PFSK-1 (cell line): ENCODE results near the gene CCSER1.

ENCODE experiments used
- FOXP2 ChIP-seq: optimal IDR thresholded peaks from 2 replicates; pipeline ENCODE3; 2011; ENCODE audit warnings: borderline replicate concordance, control low read depth, inconsistent platforms; ENCODE audit not compliant: insufficient read depth; ENCODE audit errors: extremely low read length, extremely low read depth
- POLR2AphosphoS5 ChIP-seq: IDR thresholded peaks from 2 replicates; pipeline ENCODE4 v1.6.1; 2012; ENCODE audit warnings: low read depth, mild to moderate bottlenecking, control low read depth, low read length, moderate library complexity
- SIN3A ChIP-seq: IDR thresholded peaks from 2 replicates; pipeline ENCODE4 v1.6.1; 2012; ENCODE audit warnings: mild to moderate bottlenecking, low read length, moderate library complexity, borderline replicate concordance; ENCODE audit not compliant: insufficient read depth
- TAF1 ChIP-seq: IDR thresholded peaks from 2 replicates; pipeline ENCODE4 v1.6.1; 2012; ENCODE audit warnings: low read length, control low read depth, borderline replicate concordance; ENCODE audit not compliant: insufficient read depth
- TF ChIP-seq, protein P1 (sequence below), 2 experiments: IDR thresholded peaks; 2 replicates each; pipeline versions ENCODE4 v1.6.1 to v1.8.0; 2011 to 2012; ENCODE audit warnings: low read depth in 2 of 2, low read length in 2 of 2, control low read depth in 1 of 2, inconsistent platforms in 1 of 2, mild to moderate bottlenecking in 1 of 2, moderate library complexity in 1 of 2; ENCODE audit not compliant: insufficient read depth in 1 of 2

Gene CCSER1

GRCh38 chr4:90792696-90793095 is 665.5 kb downstream of the CCSER1 start:
- TF ChIP-seq FOXP2 (no peak), SIN3A (no peak), POLR2AphosphoS5 (no peak), TAF1 (no peak)
- TF ChIP-seq, protein P1, sequence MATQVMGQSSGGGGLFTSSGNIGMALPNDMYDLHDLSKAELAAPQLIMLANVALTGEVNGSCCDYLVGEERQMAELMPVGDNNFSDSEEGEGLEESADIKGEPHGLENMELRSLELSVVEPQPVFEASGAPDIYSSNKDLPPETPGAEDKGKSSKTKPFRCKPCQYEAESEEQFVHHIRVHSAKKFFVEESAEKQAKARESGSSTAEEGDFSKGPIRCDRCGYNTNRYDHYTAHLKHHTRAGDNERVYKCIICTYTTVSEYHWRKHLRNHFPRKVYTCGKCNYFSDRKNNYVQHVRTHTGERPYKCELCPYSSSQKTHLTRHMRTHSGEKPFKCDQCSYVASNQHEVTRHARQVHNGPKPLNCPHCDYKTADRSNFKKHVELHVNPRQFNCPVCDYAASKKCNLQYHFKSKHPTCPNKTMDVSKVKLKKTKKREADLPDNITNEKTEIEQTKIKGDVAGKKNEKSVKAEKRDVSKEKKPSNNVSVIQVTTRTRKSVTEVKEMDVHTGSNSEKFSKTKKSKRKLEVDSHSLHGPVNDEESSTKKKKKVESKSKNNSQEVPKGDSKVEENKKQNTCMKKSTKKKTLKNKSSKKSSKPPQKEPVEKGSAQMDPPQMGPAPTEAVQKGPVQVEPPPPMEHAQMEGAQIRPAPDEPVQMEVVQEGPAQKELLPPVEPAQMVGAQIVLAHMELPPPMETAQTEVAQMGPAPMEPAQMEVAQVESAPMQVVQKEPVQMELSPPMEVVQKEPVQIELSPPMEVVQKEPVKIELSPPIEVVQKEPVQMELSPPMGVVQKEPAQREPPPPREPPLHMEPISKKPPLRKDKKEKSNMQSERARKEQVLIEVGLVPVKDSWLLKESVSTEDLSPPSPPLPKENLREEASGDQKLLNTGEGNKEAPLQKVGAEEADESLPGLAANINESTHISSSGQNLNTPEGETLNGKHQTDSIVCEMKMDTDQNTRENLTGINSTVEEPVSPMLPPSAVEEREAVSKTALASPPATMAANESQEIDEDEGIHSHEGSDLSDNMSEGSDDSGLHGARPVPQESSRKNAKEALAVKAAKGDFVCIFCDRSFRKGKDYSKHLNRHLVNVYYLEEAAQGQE (IDR thresholded peaks at IDR 0.05; ENCODE audit: insufficient read depth in 1 of 2, low read depth in 2 of 2, low read length in 2 of 2): no peak

GRCh38 chr4:90798948-90799347 is 671.8 kb downstream of the CCSER1 start:
- TF ChIP-seq SIN3A (no peak), POLR2AphosphoS5 (no peak), TAF1 (no peak), FOXP2 (no peak)
- TF ChIP-seq, protein P1 (IDR thresholded peaks at IDR 0.05; ENCODE audit: insufficient read depth in 1 of 2, low read depth in 2 of 2, low read length in 2 of 2): no peak

- TF ChIP-seq FOXP2 (no peak), POLR2AphosphoS5 (no peak), SIN3A (no peak), TAF1 (no peak)
- TF ChIP-seq, protein P1 (IDR thresholded peaks at IDR 0.05; ENCODE audit: insufficient read depth in 1 of 2, low read depth in 2 of 2, low read length in 2 of 2): no peak
Observed at GRCh38 chr4:90799895-90800294, 672.7 kb downstream of the CCSER1 start.

DNA sequence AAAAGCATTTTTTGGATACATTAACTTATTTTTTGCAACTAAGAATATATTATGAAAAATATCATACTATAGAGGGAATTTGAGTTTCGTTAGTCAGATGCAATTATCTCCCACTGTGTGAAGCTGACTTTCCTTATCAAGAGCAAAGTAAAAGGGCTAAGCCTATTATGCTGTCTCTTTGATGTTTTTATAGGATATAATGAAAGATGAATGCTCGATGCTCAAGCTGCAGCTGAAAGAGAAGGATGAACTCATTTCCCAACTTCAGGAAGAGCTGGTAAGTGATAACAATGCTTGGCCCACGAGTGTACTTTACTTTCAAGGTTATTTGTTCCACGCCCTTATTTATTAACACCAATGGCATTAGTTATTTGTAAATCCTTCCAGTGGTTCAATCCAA is 688.4 kb downstream of the CCSER1 start:
- TF ChIP-seq, protein P1 (IDR thresholded peaks at IDR 0.05; ENCODE audit: insufficient read depth in 1 of 2, low read depth in 2 of 2, low read length in 2 of 2): no peak
- TF ChIP-seq TAF1: no peak
- TF ChIP-seq SIN3A: no peak
- TF ChIP-seq FOXP2: no peak
- no peak for TF ChIP-seq POLR2AphosphoS5

DNA sequence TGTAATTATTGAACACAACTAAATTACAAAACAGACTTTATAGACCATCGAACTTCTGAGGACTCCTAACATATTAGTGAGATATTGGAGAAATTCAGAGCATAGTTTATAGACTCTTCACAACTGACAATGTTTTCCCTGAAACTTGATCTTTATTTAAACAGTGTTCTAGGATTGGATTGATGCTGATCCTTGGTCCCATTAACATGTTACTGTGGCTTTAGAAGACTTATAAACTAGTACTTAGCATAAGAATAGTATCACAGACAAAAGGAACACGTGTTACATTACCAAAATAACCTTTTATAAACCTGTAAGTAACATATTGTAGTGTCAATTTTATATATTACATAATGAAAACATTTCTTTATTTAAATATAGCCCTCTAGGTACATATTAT is 689.6 kb downstream of the CCSER1 start:
- TF ChIP-seq SIN3A (no peak), POLR2AphosphoS5 (no peak), TAF1 (no peak)
